B cell (primary cell): ENCODE data around the gene PROB1. TPM values are rescaled to one million over a fixed set of nuclear protein-coding genes. Genes with fewer than 3 reads are reported as not detected.

Source experiments
- ATAC-seq: fragments of 200-7000 bp; cut with Tn5 transposase; one replicate; pipeline ENCODE4 v1.10.0; 2021; ENCODE audit warnings: low read depth, mild to moderate bottlenecking, moderate number of reproducible peaks, moderate library complexity
- CTCF ChIA-PET: fragments of 350-600 bp; sonication (Branson Sonifier 250); formaldehyde crosslinking; loops from one replicate; lab custom pipeline; 2021; ENCODE audit warnings: antibody characterized with exemption, inconsistent platforms; lab: Charles Lee
- POLR2A ChIA-PET: fragments of 350-600 bp; sonication (Branson Sonifier 250); formaldehyde crosslinking; loops from one replicate; lab custom pipeline; 2021; ENCODE audit warnings: antibody characterized with exemption; lab: Charles Lee
- DNase-seq: peaks from one replicate; pipeline ENCODE4 v3.0.0; 2013
- H2AFZ ChIP-seq: 2 replicates; pipeline ENCODE4 v1.6.1; 2012; ENCODE audit warnings: mild to moderate bottlenecking, low read depth, low read length; ENCODE audit not compliant: insufficient read depth, poor library complexity, severe bottlenecking
- H3K27ac ChIP-seq, 2 donors: 1 replicate in 1 of 2; 2 replicates in 1 of 2; pipeline ENCODE4 v1.5.1; 2012 to 2013; ENCODE audit warnings: low read length in 2 of 2, mild to moderate bottlenecking in 2 of 2, moderate library complexity in 1 of 2
- H3K27me3 ChIP-seq, 4 experiments: fragments of 200-600 bp in 1 of 4; sonication (generic) in 1 of 4; replicated peaks in 1 of 4; 1 replicate in 2 of 4; 2 replicates in 2 of 4; pipeline versions ENCODE4 v1.6.1 to v1.7.0; 2013 to 2016; ENCODE audit warnings: low read length in 3 of 4, mild to moderate bottlenecking in 2 of 4, mixed read lengths in 1 of 4, moderate library complexity in 1 of 4; ENCODE audit not compliant: insufficient read depth in 4 of 4, control insufficient read depth in 3 of 4; ENCODE audit errors: control extremely low read depth in 1 of 4
- H3K36me3 ChIP-seq, 2 experiments: replicated peaks in 1 of 2; 1 replicate in 1 of 2; 2 replicates in 1 of 2; pipeline versions ENCODE4 v1.6.1 to v1.7.1; 2013; ENCODE audit warnings: low read length in 1 of 2; ENCODE audit not compliant: insufficient read depth in 2 of 2, control insufficient read depth in 1 of 2; ENCODE audit errors: control extremely low read depth in 1 of 2, extremely low read depth in 1 of 2
- H3K4me1 ChIP-seq, 2 donors: fragments of 200-600 bp in 1 of 2; sonication (generic) in 1 of 2; 1 replicate in 1 of 2; 2 replicates in 1 of 2; pipeline versions ENCODE4 v1.5.1 to v1.6.1; 2013 to 2017; ENCODE audit warnings: low read length in 2 of 2; ENCODE audit not compliant: control insufficient read depth in 2 of 2, insufficient read depth in 2 of 2
- H3K4me2 ChIP-seq: replicated peaks from 2 replicates; pipeline ENCODE3; 2012; ENCODE audit warnings: mild to moderate bottlenecking, low read depth, low read length; ENCODE audit not compliant: poor library complexity, severe bottlenecking
- H3K4me3 ChIP-seq, 5 experiments: fragments of 200-600 bp in 1 of 5; sonication (generic) in 1 of 5; 1 replicate in 3 of 5; 2 replicates in 2 of 5; pipeline versions ENCODE4 v1.5.1 to v1.7.0; 2011 to 2016; ENCODE audit warnings: low read length in 4 of 5, mild to moderate bottlenecking in 4 of 5, low read depth in 2 of 5, control low read depth in 1 of 5, moderate library complexity in 1 of 5; ENCODE audit not compliant: insufficient read depth in 1 of 5; ENCODE audit errors: control extremely low read depth in 1 of 5, extremely low read depth in 1 of 5
- H3K79me2 ChIP-seq: fragments of 200-600 bp; sonication (generic); one replicate; pipeline ENCODE4 v1.6.0; 2016; ENCODE audit warnings: low read length; ENCODE audit not compliant: control insufficient read depth, insufficient read depth
- H3K9ac ChIP-seq: fragments of 200-600 bp; sonication (generic); 2 replicates; pipeline ENCODE4 v1.6.1; 2017; ENCODE audit warnings: mild to moderate bottlenecking, low read length, moderate library complexity
- H3K9me3 ChIP-seq, 3 donors: one replicate each; pipeline versions ENCODE4 v1.6.1 to v1.7.1; 2013; ENCODE audit warnings: low read length in 2 of 3; ENCODE audit not compliant: control insufficient read depth in 2 of 3, insufficient read depth in 1 of 3; ENCODE audit errors: control extremely low read depth in 1 of 3
- H4K20me1 ChIP-seq: 2 replicates; pipeline ENCODE4 v1.6.0; 2012; ENCODE audit warnings: mild to moderate bottlenecking, low read length; ENCODE audit not compliant: insufficient read depth, control insufficient read depth, poor library complexity, severe bottlenecking
- H3K27ac Mint-ChIP-seq: one replicate; pipeline ENCODE4 v1.8.0; 2021; ENCODE audit warnings: mixed read lengths
- H3K27me3 Mint-ChIP-seq: one replicate; pipeline ENCODE4 v1.8.0; 2021; ENCODE audit warnings: mixed read lengths
- H3K4me1 Mint-ChIP-seq: one replicate; pipeline ENCODE4 v1.8.0; 2021; ENCODE audit warnings: mixed read lengths
- H3K4me3 Mint-ChIP-seq: one replicate; pipeline ENCODE4 v1.8.0; 2021; ENCODE audit warnings: mixed read lengths
- H3K9me3 Mint-ChIP-seq: one replicate; pipeline ENCODE4 v1.8.0; 2022; ENCODE audit warnings: mixed read lengths; ENCODE audit not compliant: insufficient read depth
- CTCF ChIP-seq: fragments of 200-600 bp; IDR thresholded peaks from one replicate; pipeline ENCODE4 v1.8.0; 2022; ENCODE audit warnings: antibody characterized with exemption, mild to moderate bottlenecking
- EZH2 ChIP-seq: IDR thresholded peaks from 2 replicates; pipeline ENCODE4 v1.6.1; 2012; ENCODE audit warnings: borderline replicate concordance, low read depth, mild to moderate bottlenecking, moderate library complexity, low read length; ENCODE audit not compliant: insufficient read depth, poor library complexity, severe bottlenecking
- WGBS: methylation state at CpG from one replicate; pipeline ENCODE4 v1.1.5; 2013; ENCODE audit warnings: missing lambda C conversion rate; ENCODE audit not compliant: insufficient coverage; 5-methylcytosine and 5-hydroxymethylcytosine counted together
- intact Hi-C: fragments of 100-400 bp; cut with micrococcal nuclease; formaldehyde crosslinking; loops from one replicate; pipeline ENCODE4 v1.10.0; 2022
- polyA plus RNA-seq: library from polyadenylated mRNA; depleted of rRNA; stranded (reverse); fragments of >200 nt; gene quantifications from 2 replicates; pipeline ENCODE4 v1.2.3, GENCODE V29; 2012
- total RNA-seq, 2 donors: library from RNA; stranded (reverse); fragments of 120-200 nt in 1 of 2; gene quantifications; 1 replicate in 1 of 2; 2 replicates in 1 of 2; pipeline versions ENCODE4 v1.2.3 to v1.2.4, GENCODE V29; 2013 to 2022

Gene PROB1
- total and polyA plus RNA-seq, 2 donors (not counting 1 experiment from before 2014, with no cell fraction given): 1.2 to 3.7 TPM

GRCh38 chr5:139417214-139417613, 22.3 kb upstream of the PROB1 start:
- H2AFZ ChIP-seq: no peak overlapping the region
- no peaks in the 10 kb centered on the region for H3K4me1 ChIP-seq
- Mint-ChIP-seq H3K4me1 (no peaks in the 10 kb centered on the region), H3K27me3 (no peaks in the 10 kb centered on the region), H3K4me3 (no peak overlapping the region), H3K27ac (no peak overlapping the region), H3K9me3 (no peaks in the 10 kb centered on the region)
- no peak overlapping the region for H3K27ac ChIP-seq
- WGBS: 36% methylated on average over 2 of the region's 4 CpGs
- H3K4me2 ChIP-seq: no peak overlapping the region
- no peaks in the 10 kb centered on the region for H3K79me2 ChIP-seq
- no peak for DNase-seq
- H3K9ac ChIP-seq: no peak overlapping the region
- no peak overlapping the region for H3K4me3 ChIP-seq
- intact Hi-C loops: no loop called here
- ChIA-PET POLR2A (no interaction called here), CTCF (interaction anchor here (0.7 to 8.0 kb wide), 2 partner anchors 10 to 98 kb away, joined by 3 to 168 read pairs; no protein-coding TSS in a partner anchor)
- ATAC-seq: no peak
- peaks cover 0 to 12% of the 10 kb centered on the region in 2 experiments for H3K36me3 ChIP-seq
- no peaks in the 10 kb centered on the region for H4K20me1 ChIP-seq
- H3K9me3 ChIP-seq: no peaks in the 10 kb centered on the region
- TF ChIP-seq CTCF (no peak), EZH2 (no peak)
- no peaks in the 10 kb centered on the region for H3K27me3 ChIP-seq

DNA sequence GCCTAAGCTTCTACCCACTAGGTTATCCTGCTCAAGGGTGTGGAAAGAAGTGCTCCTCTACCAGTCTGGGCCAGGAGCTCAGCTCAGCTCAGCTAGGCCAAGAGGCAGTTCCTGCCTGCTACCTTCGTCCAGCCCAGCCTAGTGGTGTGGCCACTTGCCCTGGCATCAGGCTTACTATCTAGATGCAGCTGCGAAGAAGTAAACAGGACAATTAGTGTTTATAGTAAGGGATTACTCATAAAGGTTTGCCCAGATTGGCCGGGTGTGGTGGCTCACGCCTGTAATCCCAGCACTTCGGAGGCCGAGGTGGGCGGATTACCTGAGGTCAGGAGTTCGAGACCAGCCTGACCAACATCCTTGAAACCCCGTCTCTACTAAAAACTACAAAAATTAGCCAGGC, 21.7 kb upstream of the PROB1 start:
- ChIA-PET POLR2A (no interaction called here), CTCF (no interaction called here)
- no peak overlapping the region for H3K4me3 Mint-ChIP-seq
- Histone ChIP-seq H3K4me1 (no peaks in the 10 kb centered on the region), H3K27me3 (no peaks in the 10 kb centered on the region), H2AFZ (no peak overlapping the region), H3K36me3 (peaks cover 0 to 12% of the 10 kb centered on the region in 2 experiments), H3K27ac (no peak overlapping the region), H3K9ac (no peak overlapping the region), H4K20me1 (no peaks in the 10 kb centered on the region), H3K4me3 (no peak overlapping the region), H3K4me2 (no peak overlapping the region), H3K9me3 (no peaks in the 10 kb centered on the region), H3K79me2 (no peaks in the 10 kb centered on the region)
- DNase-seq (no peak), ATAC-seq (no peak)
- H3K27ac Mint-ChIP-seq: no peak overlapping the region
- H3K27me3 Mint-ChIP-seq: no peaks in the 10 kb centered on the region
- H3K9me3 Mint-ChIP-seq: no peaks in the 10 kb centered on the region
- TF ChIP-seq CTCF (no peak), EZH2 (no peak)
- H3K4me1 Mint-ChIP-seq: no peaks in the 10 kb centered on the region
- intact Hi-C loops: no loop called here
- 100% methylated on average over 9 of the region's 9 CpGs for WGBS
